Heart left ventricle (tissue), 16 donors: ENCODE results near the gene RBM4. TPM values are rescaled to one million over a fixed set of nuclear protein-coding genes. Genes with fewer than 3 reads are reported as not detected.

ENCODE experiments used
- ATAC-seq, 4 donors: fragments of 200-7000 bp; cut with Tn5 transposase; one replicate each; pipeline ENCODE4 v1.9.1; 2020 to 2022; ENCODE audit warnings: moderate library complexity in 4 of 4, mild to moderate bottlenecking in 3 of 4, moderate number of reproducible peaks in 1 of 4
- DNase-seq, 5 donors: peaks; one replicate each; pipeline ENCODE4 v3.0.0-alpha.2; 2020
- H3K27ac ChIP-seq, 12 donors: fragments of 200-600 bp; sonication (generic) in 4 of 12; one replicate each; pipeline versions ENCODE4 v1.5.0 to v1.8.0; 2016 to 2022; ENCODE audit warnings: mild to moderate bottlenecking in 2 of 12
- H3K27me3 ChIP-seq, 9 donors: fragments of 200-600 bp; sonication (generic) in 2 of 9; one replicate each; pipeline versions ENCODE4 v1.5.1 to v1.8.0; 2016 to 2022; ENCODE audit warnings: mild to moderate bottlenecking in 3 of 9
- H3K36me3 ChIP-seq, 9 donors: fragments of 200-600 bp; sonication (generic) in 2 of 9; one replicate each; pipeline versions ENCODE4 v1.5.0 to v1.8.0; 2018 to 2022; ENCODE audit warnings: mild to moderate bottlenecking in 2 of 9
- H3K4me1 ChIP-seq, 12 donors: fragments of 200-600 bp; sonication (generic) in 4 of 12; one replicate each; pipeline versions ENCODE4 v1.5.0 to v1.8.0; 2016 to 2022; ENCODE audit warnings: mild to moderate bottlenecking in 3 of 12
- H3K4me3 ChIP-seq, 12 donors: fragments of 200-600 bp; sonication (generic) in 4 of 12; one replicate each; pipeline versions ENCODE4 v1.5.0 to v1.8.0; 2017 to 2022; ENCODE audit warnings: mild to moderate bottlenecking in 9 of 12, moderate library complexity in 4 of 12
- H3K9me3 ChIP-seq, 12 donors: fragments of 200-600 bp; sonication (generic) in 4 of 12; one replicate each; pipeline versions ENCODE4 v1.5.0 to v1.8.0; 2016 to 2022; ENCODE audit warnings: mild to moderate bottlenecking in 1 of 12
- CTCF ChIP-seq, 12 donors: fragments of 200-600 bp; sonication (generic) in 4 of 12; IDR thresholded peaks; one replicate each; pipeline versions ENCODE4 v1.5.0 to v1.8.0; 2018 to 2022; ENCODE audit warnings: antibody characterized with exemption in 12 of 12, mild to moderate bottlenecking in 5 of 12
- POLR2A ChIP-seq, 2 donors: fragments of 450-650 bp; IDR thresholded peaks; one replicate each; pipeline ENCODE4 v1.6.1; 2017; ENCODE audit warnings: antibody characterized with exemption in 2 of 2, mild to moderate bottlenecking in 2 of 2, moderate library complexity in 2 of 2
- WGBS, 4 donors: extraction: QIAGEN DNeasy Blood & Tissue Kit in 2 of 4; methylation state at CpG; one replicate each; pipeline versions ENCODE4 v1.1.5 to v1.1.7; 2013 to 2018; 5-methylcytosine and 5-hydroxymethylcytosine counted together
- intact Hi-C, 10 donors: fragments of 100-400 bp; cut with DNase I; formaldehyde crosslinking; loops; one replicate each; pipeline versions ENCODE4 v1.11.1 to v1.14.2; 2022
- polyA plus RNA-seq, 2 donors: library from polyadenylated mRNA; stranded (reverse); fragments of 200-250 nt; gene quantifications; one replicate each; pipeline ENCODE4 v1.2.3, GENCODE V29; 2013
- total RNA-seq, 9 donors: library from RNA; depleted of rRNA in 2 of 9; stranded (reverse); fragments of >200 nt in 2 of 9; fragmentation: NEBNext Ultra II Directional in 3 of 9; extraction: Animal tissue kit (Norgen Biotek cat#: 25700) in 3 of 9; gene quantifications; one replicate each; pipeline versions ENCODE4 v1.1.0 to v1.2.4, GENCODE V29; 2016 to 2023
- donor health status: ischemic (EF 13 %, LVEDD 7.1; RV severe dilation, severe dysfunction).
- donor health status: healthy with polysubstance abuse.
- donor health status: DM: no; HTN: yes; CAD: no.
- donor health status: DM: no; HTN: no; CAD: no.
- donor health status: ischemic (EF 25% LVEDD 6.9; RV normal size, moderate dysfunction).
- donor health status: ischemic (EF 25% LVEDD 5.7; RV mildly dilated, moderate dysfunction).
- donor health status: healthy.
- donor health status: DM: yes; HTN: yes; CAD: no.
- donor health status: ischemic (EF 35%, LVEDD 5.7; RV mildly dilated, moderate dysfunction).
- donor health status: nonischemic (EF 11% LVEDD 7.7; RV severe dilation, severe dysfunction).
- donor health status: DM: yes; HTN: yes; CAD: no.
- donor health status: PGD.
- donor health status: ischemic (EF 29% LVEDD 5.4; RV normal size, mild dysfunction).
- donor health status: nonischemic (EF 23%, LVEDD 6.1; RV moderate dilation, normal function).

RBM4 gene
- total and polyA plus RNA-seq, 11 donors, result 46.4 to 89.4 (median 56.6) TPM

GRCh38 chr11:66685276-66686099, 47.0 kb downstream of the RBM4 start:
- Histone ChIP-seq H3K27me3 (no peaks in the 10 kb centered on the region), H3K36me3 (no peaks in the 10 kb centered on the region), H3K4me3 (no peak overlapping the region), H3K9me3 (no peaks in the 10 kb centered on the region), H3K4me1 (no peaks in the 10 kb centered on the region), H3K27ac (no peak overlapping the region)
- DNase-seq, result no peak
- intact Hi-C loops, result loop anchor here in 1 of 10 donors (5.0 kb wide), 1 partner anchor 278 kb away; no protein-coding TSS in a partner anchor
- ATAC-seq, result no peak
- no peak for TF ChIP-seq CTCF (IDR thresholded peaks at IDR 0.05)
- TF ChIP-seq POLR2A (IDR thresholded peaks at IDR 0.05), result no peak
- WGBS, 4 donors, result 82 to 89% (median 85%) methylated on average over 19 to 27 of the region's 27 CpGs

GRCh38 chr11:66686100-66686785, 47.7 kb downstream of the RBM4 start:
- DNase-seq, result no peak

DNA sequence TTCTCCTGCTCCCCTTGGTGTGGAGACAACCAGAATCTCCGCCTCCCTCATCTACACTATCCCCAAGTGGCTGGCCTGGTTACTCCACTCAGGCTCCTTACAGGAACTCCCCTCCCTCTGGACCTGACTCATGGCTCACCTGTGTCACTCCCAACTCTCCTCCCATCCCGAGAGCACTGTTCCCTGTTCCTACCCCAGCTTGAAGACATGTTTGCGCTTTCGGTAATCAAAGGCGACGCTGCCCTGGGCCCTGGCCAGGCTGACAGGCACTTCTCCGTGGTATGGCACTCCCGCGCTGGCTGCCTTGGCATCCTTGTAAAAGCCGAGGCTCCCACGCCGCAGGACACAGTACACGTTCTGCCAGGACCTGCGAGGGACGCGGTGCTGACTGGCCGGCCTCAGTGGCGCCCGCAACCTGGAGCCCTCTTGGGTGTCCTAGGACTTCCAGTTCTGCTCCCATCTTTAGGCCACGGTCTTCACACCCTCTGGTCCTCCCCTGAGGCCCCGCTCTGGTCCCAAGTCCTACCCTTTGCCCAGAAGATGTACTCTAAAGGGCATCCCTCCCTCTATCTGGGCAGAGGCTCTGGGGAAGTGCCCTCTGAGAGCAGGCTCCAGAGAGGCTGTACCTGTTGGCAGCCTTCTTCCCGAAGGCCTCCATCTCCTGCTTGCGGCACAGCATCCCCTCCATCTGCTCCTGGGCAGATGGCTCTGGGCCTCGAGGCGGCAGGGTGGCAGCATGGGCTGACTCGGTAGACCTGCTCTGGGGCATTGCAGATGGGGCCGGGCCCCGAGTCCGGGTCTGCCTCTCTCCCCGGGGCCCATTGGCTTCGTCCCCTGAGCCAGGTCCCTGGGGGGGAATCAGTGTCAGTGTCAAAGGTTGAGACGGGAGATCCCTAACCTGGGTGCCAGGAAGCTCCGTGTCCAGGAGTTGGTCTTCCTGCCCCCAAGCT, 48.6 kb downstream of the RBM4 start:
- H3K27me3 ChIP-seq, result no peaks in the 10 kb centered on the region
- ATAC-seq (no peak), DNase-seq (no peak)
- no peak for TF ChIP-seq POLR2A (IDR thresholded peaks at IDR 0.05)
- no peak for TF ChIP-seq CTCF (IDR thresholded peaks at IDR 0.05)
- H3K9me3 ChIP-seq, result no peaks in the 10 kb centered on the region
- no peaks in the 10 kb centered on the region for H3K36me3 ChIP-seq
- H3K4me1 ChIP-seq, result no peaks in the 10 kb centered on the region
- H3K27ac ChIP-seq, result no peak overlapping the region
- 91 to 95% (median 92%) methylated on average over 30 to 33 of the region's 33 CpGs for WGBS, 4 donors
- no peak overlapping the region for H3K4me3 ChIP-seq
- intact Hi-C loops, result loop anchor here in 1 of 10 donors (5.0 kb wide), 1 partner anchor 280 kb away; no protein-coding TSS in a partner anchor

More at GRCh38 chr11:66686100-66686785, 47.7 kb downstream of the RBM4 start:
- no peak overlapping the region for H3K27ac ChIP-seq
- no peaks in the 10 kb centered on the region for H3K27me3 ChIP-seq
- 90 to 94% (median 91%) methylated on average over 15 of the region's 15 CpGs for WGBS, 4 donors
- no peaks in the 10 kb centered on the region for H3K4me1 ChIP-seq
- H3K4me3 ChIP-seq, result no peak overlapping the region
- intact Hi-C loops, result loop anchor here in 1 of 10 donors (5.0 kb wide), 1 partner anchor 279 kb away; no protein-coding TSS in a partner anchor
- no peaks in the 10 kb centered on the region for H3K36me3 ChIP-seq
- ATAC-seq, result no peak
- TF ChIP-seq POLR2A (IDR thresholded peaks at IDR 0.05) (no peak), CTCF (IDR thresholded peaks at IDR 0.05) (no peak)
- H3K9me3 ChIP-seq, result no peaks in the 10 kb centered on the region
